ENCODE results near the gene ATP6V1C2. TPM values are rescaled to one million over a fixed set of nuclear protein-coding genes. Genes with fewer than 3 reads are reported as not detected.
"Not testable (repeated sequence)": the region's sequence is repeated elsewhere in the genome, so short reads cannot be mapped to it uniquely, and the experiment has no call there.

The ATP6V1C2 gene
- polyA plus RNA-seq, 3 donors = 0.03 TPM; not detected in 2

DNA sequence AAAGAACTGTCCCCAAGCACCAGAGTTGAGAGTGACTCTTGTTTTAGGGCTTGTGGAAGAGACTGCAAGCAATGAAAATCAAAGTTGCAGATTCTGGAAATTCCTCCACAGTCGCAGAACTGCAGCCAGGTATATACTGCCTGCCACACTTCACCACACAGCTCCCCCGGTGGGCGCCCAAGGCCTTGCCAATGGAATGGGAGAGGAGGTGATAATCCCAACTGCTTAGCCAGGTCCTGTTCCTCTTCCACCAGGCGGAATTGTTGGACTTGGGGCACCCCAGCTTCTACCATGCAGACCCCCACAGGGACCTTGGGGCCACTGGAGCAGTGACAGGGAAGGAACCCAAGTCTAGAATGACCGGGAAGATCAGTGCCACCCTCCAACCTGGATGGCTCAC lies 96.0 kb downstream of the ATP6V1C2 start:
- Mint-ChIP-seq H3K4me1 (peaks cover 27% of the 10 kb centered on the region), H3K4me3 (no peak overlapping the region), H3K27ac (no peak overlapping the region), H3K27me3 (ENCODE audit: low read depth in 3 of 3) (peaks cover 4 to 10% (median 10%) of the 10 kb centered on the region in 3 donors), H3K36me3 (peaks cover 0 to 2% of the 10 kb centered on the region in 2 donors), H3K9me3 (peaks cover 0 to 2% (median 0%) of the 10 kb centered on the region in 7 donors)
- H3K27me3 ChIP-seq (ENCODE audit: control insufficient read depth in 2 of 2, insufficient read depth in 2 of 2, low read length in 2 of 2) = no peaks in the 10 kb centered on the region
- H3K9me3 ChIP-seq (replicated peaks in 1 of 2; ENCODE audit: control insufficient read depth in 1 of 2, insufficient read depth in 1 of 2, low read length in 2 of 2) = no peaks in the 10 kb centered on the region
- H3K27ac ChIP-seq (ENCODE audit: low read depth in 1 of 2, low read length in 2 of 2) = no peak overlapping the region
- no peaks in the 10 kb centered on the region for H4K20me1 ChIP-seq (ENCODE audit: insufficient read depth, low read length)
- H3K79me2 ChIP-seq (ENCODE audit: insufficient read depth, low read length) = peaks cover under 1% of the 10 kb centered on the region
- no peak overlapping the region for H2AFZ ChIP-seq (ENCODE audit: insufficient read depth, low read depth, low read length, poor library complexity, severe bottlenecking)
- no peaks in the 10 kb centered on the region for H3K36me3 ChIP-seq (replicated peaks in 1 of 2; ENCODE audit: control insufficient read depth in 1 of 2, insufficient read depth in 2 of 2, low read length in 2 of 2)
- no peak for DNase-seq
- peaks cover 15 to 19% of the 10 kb centered on the region in 2 donors for H3K4me1 ChIP-seq (ENCODE audit: control insufficient read depth in 1 of 2, insufficient read depth in 2 of 2, low read length in 2 of 2)
- intact Hi-C loops (cut with micrococcal nuclease) = no loop called here
- H3K4me3 ChIP-seq (replicated peaks in 1 of 3; ENCODE audit: low read depth in 2 of 3, low read length in 3 of 3) = no peak overlapping the region
- no peak overlapping the region for H3K4me2 ChIP-seq (replicated peaks; ENCODE audit: extremely low read depth, low read length, poor library complexity, severe bottlenecking)
- WGBS (ENCODE audit: insufficient coverage) = 67% methylated on average over 1 of the region's 5 CpGs
- no peak overlapping the region for H3K9ac ChIP-seq (ENCODE audit: insufficient read depth, low read length, poor library complexity, severe bottlenecking)
- TF ChIP-seq, protein P1, sequence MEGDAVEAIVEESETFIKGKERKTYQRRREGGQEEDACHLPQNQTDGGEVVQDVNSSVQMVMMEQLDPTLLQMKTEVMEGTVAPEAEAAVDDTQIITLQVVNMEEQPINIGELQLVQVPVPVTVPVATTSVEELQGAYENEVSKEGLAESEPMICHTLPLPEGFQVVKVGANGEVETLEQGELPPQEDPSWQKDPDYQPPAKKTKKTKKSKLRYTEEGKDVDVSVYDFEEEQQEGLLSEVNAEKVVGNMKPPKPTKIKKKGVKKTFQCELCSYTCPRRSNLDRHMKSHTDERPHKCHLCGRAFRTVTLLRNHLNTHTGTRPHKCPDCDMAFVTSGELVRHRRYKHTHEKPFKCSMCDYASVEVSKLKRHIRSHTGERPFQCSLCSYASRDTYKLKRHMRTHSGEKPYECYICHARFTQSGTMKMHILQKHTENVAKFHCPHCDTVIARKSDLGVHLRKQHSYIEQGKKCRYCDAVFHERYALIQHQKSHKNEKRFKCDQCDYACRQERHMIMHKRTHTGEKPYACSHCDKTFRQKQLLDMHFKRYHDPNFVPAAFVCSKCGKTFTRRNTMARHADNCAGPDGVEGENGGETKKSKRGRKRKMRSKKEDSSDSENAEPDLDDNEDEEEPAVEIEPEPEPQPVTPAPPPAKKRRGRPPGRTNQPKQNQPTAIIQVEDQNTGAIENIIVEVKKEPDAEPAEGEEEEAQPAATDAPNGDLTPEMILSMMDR (IDR thresholded peaks at IDR 0.05) = peak; percentile 30

DNA sequence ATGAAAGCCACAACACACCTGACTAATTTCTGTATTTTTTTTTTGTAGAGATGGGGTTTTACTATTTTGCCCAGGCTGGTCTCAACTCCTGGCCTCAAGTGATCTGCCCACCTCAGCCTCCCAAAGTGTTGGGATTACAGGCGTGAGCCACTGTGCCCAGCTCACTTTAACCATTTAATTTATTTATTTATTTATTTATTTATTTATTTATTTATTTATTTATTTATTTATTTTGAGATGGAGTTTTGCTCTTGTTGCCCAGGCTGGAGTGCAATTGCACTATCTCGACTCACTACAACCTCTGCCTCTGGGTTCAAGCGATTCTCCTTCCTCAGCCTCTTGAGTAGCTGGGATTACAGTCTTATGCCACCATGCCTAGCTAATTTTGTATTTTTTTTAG lies 96.9 kb downstream of the ATP6V1C2 start:
- H3K9ac ChIP-seq (ENCODE audit: insufficient read depth, low read length, poor library complexity, severe bottlenecking); H3K27ac Mint-ChIP-seq; H3K27me3 ChIP-seq (ENCODE audit: control insufficient read depth in 2 of 2, insufficient read depth in 2 of 2, low read length in 2 of 2); H3K79me2 ChIP-seq (ENCODE audit: insufficient read depth, low read length); H3K36me3 ChIP-seq (replicated peaks in 1 of 2; ENCODE audit: control insufficient read depth in 1 of 2, insufficient read depth in 2 of 2, low read length in 2 of 2); intact Hi-C loops (cut with micrococcal nuclease); H3K4me2 ChIP-seq (replicated peaks; ENCODE audit: extremely low read depth, low read length, poor library complexity, severe bottlenecking); H3K9me3 Mint-ChIP-seq; H4K20me1 ChIP-seq (ENCODE audit: insufficient read depth, low read length); H3K4me3 ChIP-seq (replicated peaks in 1 of 3; ENCODE audit: low read depth in 2 of 3, low read length in 3 of 3); DNase-seq; H3K36me3 Mint-ChIP-seq; H3K27ac ChIP-seq (ENCODE audit: low read depth in 1 of 2, low read length in 2 of 2); H2AFZ ChIP-seq (ENCODE audit: insufficient read depth, low read depth, low read length, poor library complexity, severe bottlenecking); H3K4me3 Mint-ChIP-seq; H3K9me3 ChIP-seq (replicated peaks in 1 of 2; ENCODE audit: control insufficient read depth in 1 of 2, insufficient read depth in 1 of 2, low read length in 2 of 2): not testable (repeated sequence)
- H3K27me3 Mint-ChIP-seq (ENCODE audit: low read depth in 3 of 3) = peaks cover 4 to 10% (median 10%) of the 10 kb centered on the region in 3 donors
- WGBS (ENCODE audit: insufficient coverage) = no CpG with 5 or more reads among the region's 3 CpGs
- peaks cover 24% of the 10 kb centered on the region for H3K4me1 Mint-ChIP-seq
- H3K4me1 ChIP-seq (ENCODE audit: control insufficient read depth in 1 of 2, insufficient read depth in 2 of 2, low read length in 2 of 2) = peaks cover 12 to 14% of the 10 kb centered on the region in 2 donors

Data from CD14-positive monocyte (primary cell).